Motor neuron (in vitro differentiated cells): ENCODE measurements around the gene OR2T27. TPM values are rescaled to one million over a fixed set of nuclear protein-coding genes. Genes with fewer than 3 reads are reported as not detected.
"Not testable (repeated sequence)": the region's sequence is repeated elsewhere in the genome, so short reads cannot be mapped to it uniquely, and the experiment has no call there.

Experiments
- ATAC-seq, 8 experiments: fragments of 200-7000 bp; cut with Tn5 transposase; replicated peaks in 6 of 8; 2 replicates each; pipeline ENCODE4 v1.8.0; 2021; ENCODE audit warnings: mild to moderate bottlenecking in 8 of 8, moderate library complexity in 8 of 8
- H3K27ac ChIP-seq, 2 donors: fragments of 250-450 bp; sonication (Bioruptor Pico); 2 replicates each; pipeline ENCODE4 v1.9.0; 2021; ENCODE audit warnings: antibody characterized with exemption in 2 of 2, mild to moderate bottlenecking in 2 of 2, moderate library complexity in 1 of 2
- H3K4me1 ChIP-seq, 2 donors: fragments of 250-450 bp; sonication (Bioruptor Pico); replicated peaks in 1 of 2; 2 replicates each; pipeline ENCODE4 v1.6.1; 2021; ENCODE audit warnings: antibody characterized with exemption in 2 of 2, mild to moderate bottlenecking in 2 of 2, moderate library complexity in 1 of 2
- H3K4me3 ChIP-seq, 5 donors: fragments of 250-450 bp; sonication (Bioruptor Pico); 2 replicates each; pipeline ENCODE4 v1.9.0; 2021; ENCODE audit warnings: antibody characterized with exemption in 5 of 5, mild to moderate bottlenecking in 5 of 5, moderate library complexity in 4 of 5
- WGBS, 10 experiments: fragments of 450-650 bp; shearing (Covaris generic); methylation state at CpG; one replicate each; pipeline ENCODE4 v1.0.0; 2022; 5-methylcytosine and 5-hydroxymethylcytosine counted together
- in situ Hi-C, 9 experiments: fragments of 400-800 bp; cut with MboI; loops; one replicate each; pipeline ENCODE4 v1.15.0; 2021; ENCODE audit warnings: low sequenced_read_pairs in 9 of 9, low pct_unique_long_range_greater_than_20kb in 2 of 9; ENCODE audit not compliant: unreplicated experiment in 9 of 9
- total RNA-seq, 8 experiments: library from RNA; unstranded; fragments of 300-600 nt; gene quantifications; 2 replicates each; pipeline versions ENCODE4 v1.2.3 to v1.2.4, GENCODE V29; 2022

The OR2T27 gene, protein sequence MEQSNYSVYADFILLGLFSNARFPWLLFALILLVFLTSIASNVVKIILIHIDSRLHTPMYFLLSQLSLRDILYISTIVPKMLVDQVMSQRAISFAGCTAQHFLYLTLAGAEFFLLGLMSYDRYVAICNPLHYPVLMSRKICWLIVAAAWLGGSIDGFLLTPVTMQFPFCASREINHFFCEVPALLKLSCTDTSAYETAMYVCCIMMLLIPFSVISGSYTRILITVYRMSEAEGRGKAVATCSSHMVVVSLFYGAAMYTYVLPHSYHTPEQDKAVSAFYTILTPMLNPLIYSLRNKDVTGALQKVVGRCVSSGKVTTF
- under 1 TPM in 2 of 8 experiments, not detected in 6; 0.29 to 0.66 TPM for total RNA-seq

DNA sequence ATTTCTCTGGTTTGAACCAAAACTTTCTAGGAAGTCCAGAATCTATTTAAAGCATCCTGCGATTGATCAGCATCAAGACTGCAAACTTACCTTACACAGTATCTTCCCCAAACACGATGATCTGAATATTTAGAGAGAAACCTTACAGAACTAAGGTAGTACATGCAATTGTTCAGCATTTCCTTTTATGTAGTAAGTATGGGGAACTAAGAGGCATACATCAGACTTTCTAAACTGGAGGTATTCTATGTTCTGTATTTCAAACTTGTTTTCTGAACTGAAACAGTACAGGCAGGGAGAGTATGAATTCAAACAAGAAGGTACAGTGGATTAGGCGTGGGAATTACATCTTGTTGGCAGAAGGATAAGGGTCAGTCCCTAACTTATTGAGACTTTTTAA, at the start of gene OR2T27:
Gene OR2T27, minus strand, starts transcription at position 175 of the 400 bp plus-strand sequence. CDS start 4,644 bp downstream, outside the sequence.
- in situ Hi-C loops, H3K4me1 ChIP-seq, H3K27ac ChIP-seq, H3K4me3 ChIP-seq, ATAC-seq: not testable (repeated sequence)
- no CpG with 5 or more reads among the region's 3 CpGs for WGBS, 10 experiments

DNA sequence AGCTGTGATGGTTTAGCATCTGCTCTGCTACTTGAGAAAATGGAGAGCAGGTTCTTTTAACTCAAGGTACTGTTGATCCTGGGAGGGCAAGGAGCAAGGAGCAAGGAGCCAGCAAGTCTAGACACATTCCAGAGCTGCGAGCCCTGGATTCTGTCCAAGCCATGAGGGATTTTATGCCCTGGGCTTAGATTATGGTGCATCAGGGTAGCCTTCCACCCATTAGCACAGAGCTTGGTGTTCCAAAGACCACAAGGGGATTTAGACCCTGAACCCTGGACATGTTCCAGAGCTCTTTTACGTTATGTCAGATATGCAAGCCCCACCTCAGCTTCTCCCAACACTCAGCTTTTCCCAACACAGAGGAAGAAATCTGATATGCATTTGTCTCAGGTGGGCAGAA, 49.3 kb upstream of the OR2T27 start:
- 0 to 63% (median 19%) methylated on average over 1 to 2 of the region's 2 CpGs; no CpG with 5 or more reads in 4 of the 10 experiments for WGBS, 10 experiments
- Histone ChIP-seq H3K4me3 (no peak overlapping the region), H3K27ac (no peak overlapping the region), H3K4me1 (no peaks in the 10 kb centered on the region)
- peak in 1 of 8 experiments; percentile 20 for ATAC-seq
- in situ Hi-C loops, result no loop called here

DNA sequence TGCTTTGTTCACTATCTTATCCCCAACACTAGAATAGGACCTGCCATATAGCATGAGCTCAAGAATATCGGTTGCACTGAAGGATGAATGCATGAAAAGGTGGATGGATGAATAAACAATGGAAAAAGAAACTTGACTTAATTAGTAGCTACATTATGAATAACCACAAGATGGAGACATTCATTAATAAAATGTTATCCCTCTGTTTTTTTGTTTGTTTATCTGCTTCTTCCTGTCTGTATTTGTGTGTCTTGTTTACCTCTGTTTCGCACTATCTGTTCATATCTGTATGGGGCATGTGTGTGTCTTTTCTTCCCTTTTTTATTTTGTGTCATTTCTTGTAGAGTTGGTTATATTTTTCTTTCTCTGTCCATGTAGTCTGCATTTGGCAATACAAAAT, 48.3 kb upstream of the OR2T27 start:
- no peak overlapping the region for H3K27ac ChIP-seq
- ATAC-seq, result no peak
- H3K4me3 ChIP-seq, result no peak overlapping the region
- in situ Hi-C loops, result no loop called here
- H3K4me1 ChIP-seq, result no peaks in the 10 kb centered on the region
- WGBS, 10 experiments, result 0 to 88% (median 55%) methylated on average over 1 to 2 of the region's 2 CpGs; no CpG with 5 or more reads in 1 of the 10 experiments

DNA sequence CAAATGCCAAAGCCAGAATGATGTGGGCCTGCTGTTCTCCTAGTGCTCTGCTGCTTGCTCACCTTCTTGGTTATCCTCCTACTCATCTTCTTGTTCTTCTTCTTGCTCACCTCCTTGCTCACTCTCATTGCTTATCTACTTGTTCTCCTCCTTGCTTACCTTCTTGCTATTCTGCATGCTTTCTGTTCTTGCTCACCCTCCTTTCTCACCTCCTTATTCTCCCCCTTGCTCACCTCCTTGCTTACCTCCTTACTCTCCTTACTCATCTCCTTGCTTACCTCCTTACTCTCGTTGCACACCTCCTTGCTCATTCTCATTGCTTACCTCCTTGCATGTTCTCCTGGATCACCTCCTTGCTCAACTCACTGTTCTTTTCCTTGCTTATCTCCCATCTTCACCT, 47.4 kb upstream of the OR2T27 start, which contains the start of gene OR14I1:
Gene OR14I1, minus strand, starts transcription at position 53 of the 400 bp plus-strand sequence.
- Histone ChIP-seq H3K4me1 (no peaks in the 10 kb centered on the region), H3K4me3 (no peak within 1 kb of the TSS), H3K27ac (no peak within 1 kb of the TSS)
- in situ Hi-C loops, result no loop called here
- ATAC-seq, result no peak
- 0 to 38% (median 20%) methylated on average over 1 of the region's 1 CpG for WGBS, 10 experiments

DNA sequence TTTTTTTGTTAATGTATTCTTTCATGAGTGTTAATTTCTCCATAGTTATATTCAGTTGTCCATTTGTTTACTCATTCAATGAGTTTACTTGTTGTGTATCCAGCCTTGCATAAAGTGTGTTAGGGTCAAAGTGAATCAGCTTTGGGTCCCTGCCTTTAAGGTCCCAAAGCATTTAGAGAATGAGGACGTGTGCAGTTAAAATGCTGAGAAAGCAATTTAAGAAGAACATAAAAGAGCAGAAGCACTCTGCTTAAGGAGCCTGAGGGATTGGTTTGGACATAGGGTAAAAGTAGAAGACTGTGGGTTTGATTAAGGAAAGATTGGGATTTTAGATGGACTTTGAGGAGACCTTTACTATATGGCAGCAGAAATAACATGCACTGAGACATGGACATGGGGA, 43.8 kb upstream of the OR2T27 start:
- no peak for ATAC-seq
- H3K27ac ChIP-seq, result no peak overlapping the region
- no peak overlapping the region for H3K4me3 ChIP-seq
- H3K4me1 ChIP-seq, result no peaks in the 10 kb centered on the region
- in situ Hi-C loops, result no loop called here
- WGBS, 10 experiments, result 0 to 80% (median 23%) methylated on average over 1 of the region's 1 CpG; no CpG with 5 or more reads in 4 of the 10 experiments

DNA sequence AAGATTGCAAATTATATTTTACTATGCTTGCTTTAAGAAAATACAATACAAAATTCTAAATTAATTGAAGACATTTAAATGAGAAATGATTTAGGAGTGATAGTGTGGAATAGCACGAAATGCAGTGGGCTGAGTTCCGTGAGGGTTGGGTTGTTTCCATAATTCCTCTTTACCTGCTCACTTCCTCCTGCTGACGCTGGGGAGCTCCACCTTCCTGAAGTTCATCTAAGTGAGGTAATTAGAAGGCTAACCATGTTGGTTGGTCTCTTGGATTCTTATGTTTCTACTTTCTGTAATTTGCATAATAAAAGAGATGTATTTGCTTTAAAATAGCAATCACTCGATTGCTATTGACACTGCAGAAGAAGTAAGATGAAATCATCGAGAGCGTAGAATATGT, 42.6 kb upstream of the OR2T27 start:
- no peak overlapping the region for H3K27ac ChIP-seq
- H3K4me3 ChIP-seq, result no peak overlapping the region
- ATAC-seq, result no peak
- WGBS, 10 experiments, result 8 to 100% (median 43%) methylated on average over 1 to 6 of the region's 6 CpGs
- in situ Hi-C loops, result no loop called here
- no peaks in the 10 kb centered on the region for H3K4me1 ChIP-seq

DNA sequence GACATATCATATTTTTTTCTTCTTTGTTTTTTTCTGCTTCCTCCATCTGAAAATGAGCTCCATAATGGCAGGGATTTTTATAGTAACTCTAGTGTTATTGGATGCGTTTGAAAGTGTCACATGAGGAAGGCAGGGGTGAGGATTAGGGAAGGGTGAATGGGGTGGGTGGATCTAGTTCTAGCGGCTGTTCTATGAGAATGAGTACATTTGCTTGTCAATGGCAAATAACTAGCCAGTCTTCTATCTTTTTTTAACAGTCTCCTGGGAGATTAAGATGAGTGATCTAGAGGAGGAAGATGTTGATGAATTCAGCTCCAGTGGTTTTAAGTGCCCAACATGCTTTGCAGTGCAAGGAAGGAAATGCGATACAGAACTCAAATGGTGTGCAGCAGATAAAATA, 41.4 kb upstream of the OR2T27 start:
- no peak overlapping the region for H3K4me3 ChIP-seq
- no peak overlapping the region for H3K27ac ChIP-seq
- in situ Hi-C loops, result no loop called here
- 31 to 80% (median 48%) methylated on average over 1 to 3 of the region's 3 CpGs; no CpG with 5 or more reads in 1 of the 10 experiments for WGBS, 10 experiments
- H3K4me1 ChIP-seq, result no peaks in the 10 kb centered on the region
- ATAC-seq, result no peak

DNA sequence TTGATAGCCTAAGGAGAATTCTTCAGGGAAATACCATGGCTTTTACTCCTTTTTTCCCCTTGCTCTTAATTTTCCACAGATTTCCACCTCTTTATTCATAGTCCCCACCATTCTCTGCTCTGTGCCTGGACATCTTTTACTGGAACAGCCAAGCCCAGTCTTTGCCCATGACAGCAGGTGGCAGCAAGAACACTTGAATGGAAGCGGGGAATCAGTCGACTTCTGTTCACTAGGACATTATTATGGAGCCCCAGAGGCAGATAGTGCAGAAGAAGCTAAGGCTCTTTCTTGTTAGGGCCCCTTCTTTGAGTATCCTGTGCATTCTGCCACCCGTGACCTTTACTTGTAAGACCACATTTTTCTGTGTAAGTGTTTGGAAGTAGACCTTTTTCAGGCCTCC, 40.9 kb upstream of the OR2T27 start:
- peak in 3 of 8 experiments; percentile 28 to 80 (median 61) for ATAC-seq

DNA sequence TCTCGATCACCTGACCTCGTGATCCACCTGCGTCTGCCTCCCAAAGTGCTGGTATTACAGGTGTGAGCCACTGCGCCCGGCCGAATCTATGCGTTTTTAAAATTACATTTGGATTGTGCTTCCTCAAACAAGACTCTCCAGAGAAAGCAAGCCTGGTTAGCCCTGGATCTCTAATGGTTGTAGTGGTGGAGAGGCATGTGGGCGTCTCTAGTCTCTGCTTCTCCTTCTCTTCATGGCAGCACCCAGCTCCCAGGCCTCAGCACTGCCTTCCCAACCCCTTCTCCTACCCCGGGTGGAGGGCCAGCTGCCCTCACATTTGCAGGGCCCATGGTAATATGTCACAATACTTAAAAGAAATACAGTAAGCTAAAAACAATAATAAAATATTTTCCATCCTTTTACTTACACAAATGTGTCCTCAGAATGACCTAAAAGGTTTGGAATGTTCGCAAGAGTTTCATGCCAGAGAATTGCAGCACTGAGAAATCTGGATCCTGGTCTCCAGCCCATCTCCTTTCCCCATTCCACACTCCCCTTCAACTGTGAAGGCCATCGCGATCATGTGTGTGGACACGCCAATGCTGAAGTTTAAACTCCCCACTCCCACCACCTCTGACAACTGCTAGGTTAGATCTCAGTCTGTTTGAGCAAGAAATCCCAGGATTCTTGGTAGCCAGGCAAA, 40.3 kb upstream of the OR2T27 start:
- Histone ChIP-seq H3K4me1 (no peaks in the 10 kb centered on the region), H3K4me3 (no peak overlapping the region), H3K27ac (no peak overlapping the region)
- peak in 1 of 8 experiments; percentile 50 for ATAC-seq
- in situ Hi-C loops, result no loop called here
- WGBS, 10 experiments, result 29 to 89% (median 67%) methylated on average over 1 to 10 of the region's 13 CpGs; no CpG with 5 or more reads in 1 of the 10 experiments

More for the DNA sequence above, 40.9 kb upstream of the OR2T27 start:
- WGBS, 10 experiments, result 15 to 67% (median 36%) methylated on average over 1 to 3 of the region's 3 CpGs
- in situ Hi-C loops, result no loop called here
- H3K4me3 ChIP-seq, result no peak overlapping the region
- H3K27ac ChIP-seq, result no peak overlapping the region
- no peaks in the 10 kb centered on the region for H3K4me1 ChIP-seq

DNA sequence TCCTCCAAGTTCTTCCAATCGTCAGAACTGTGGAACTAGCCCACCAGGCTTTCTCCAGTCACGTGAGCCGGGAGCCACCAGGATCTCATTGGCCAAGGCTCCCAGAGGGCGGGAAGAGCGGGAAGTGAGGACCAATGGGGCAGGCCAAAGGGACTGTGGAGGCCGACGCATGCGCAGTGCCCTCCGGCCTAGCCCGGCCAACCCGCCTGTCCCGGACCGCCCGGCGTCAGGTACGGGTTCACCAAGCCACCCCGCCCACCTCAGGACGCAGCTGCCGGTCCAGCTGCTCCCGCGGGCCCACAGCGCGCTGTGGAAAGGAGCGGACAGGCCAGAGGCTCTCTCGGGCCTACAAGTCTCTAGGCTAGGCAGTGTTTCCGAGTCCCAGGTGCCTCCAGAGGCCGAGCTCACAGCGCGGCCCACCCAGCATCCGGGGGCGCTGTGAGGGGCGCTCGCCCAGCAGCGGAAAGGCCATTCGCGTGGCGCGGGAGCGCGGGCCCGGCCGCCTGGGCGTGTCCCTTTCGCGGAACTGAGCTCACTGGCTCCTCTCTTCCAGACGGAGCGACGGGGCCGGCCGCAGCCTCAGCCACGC, 36.3 kb upstream of the OR2T27 start:
- H3K4me1 ChIP-seq, result no peaks in the 10 kb centered on the region
- no peak for ATAC-seq
- H3K4me3 ChIP-seq, result no peak overlapping the region
- no peak overlapping the region for H3K27ac ChIP-seq
- WGBS, 10 experiments, result 60 to 92% (median 81%) methylated on average over 1 to 38 of the region's 51 CpGs; no CpG with 5 or more reads in 4 of the 10 experiments
- in situ Hi-C loops, result no loop called here

DNA sequence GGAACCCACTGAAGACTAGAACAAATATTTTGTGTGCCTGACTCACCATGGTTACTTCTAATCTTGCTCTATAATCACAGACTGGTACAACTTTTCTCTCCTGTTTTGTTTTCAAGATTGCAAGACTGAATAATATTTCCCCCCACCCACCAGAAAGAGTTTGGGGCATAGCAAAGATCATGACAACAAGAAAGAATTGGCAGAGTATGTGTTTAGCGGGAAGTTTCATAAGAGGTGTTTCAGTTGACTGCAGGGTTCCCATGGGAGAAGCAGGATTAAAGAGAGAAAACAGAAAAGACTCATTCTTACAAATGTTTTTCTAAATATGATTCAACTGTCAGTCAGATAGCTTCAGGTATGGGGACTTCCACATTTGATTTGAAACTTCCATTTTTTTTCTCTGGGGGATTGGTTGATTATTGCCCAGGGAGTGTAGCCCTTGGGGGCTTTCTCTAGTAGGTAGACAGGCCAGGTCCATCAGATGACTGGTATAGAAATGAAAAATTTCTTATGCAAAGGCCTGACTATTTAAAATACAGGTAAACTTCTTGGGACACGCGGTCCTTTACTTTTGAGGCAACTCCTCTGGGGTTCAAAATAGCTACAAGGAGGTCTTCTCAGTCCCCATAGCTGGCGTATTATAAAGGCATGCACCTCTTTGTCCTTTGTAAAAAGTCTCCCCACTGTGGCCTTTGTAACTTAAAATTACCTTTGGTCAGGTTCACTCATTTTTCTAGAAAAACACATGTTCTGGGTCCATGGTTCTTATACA, 33.4 kb upstream of the OR2T27 start:
- 25 to 100% (median 59%) methylated on average over 1 to 4 of the region's 4 CpGs for whole genome bisulfite sequencing, 10 experiments
- in situ Hi-C loops, result no loop called here
- H3K4me1 ChIP-seq, result no peaks in the 10 kb centered on the region
- peak in 1 of 8 experiments; percentile 23 for ATAC-seq
- H3K4me3 ChIP-seq, result no peak overlapping the region
- H3K27ac ChIP-seq, result no peak overlapping the region

DNA sequence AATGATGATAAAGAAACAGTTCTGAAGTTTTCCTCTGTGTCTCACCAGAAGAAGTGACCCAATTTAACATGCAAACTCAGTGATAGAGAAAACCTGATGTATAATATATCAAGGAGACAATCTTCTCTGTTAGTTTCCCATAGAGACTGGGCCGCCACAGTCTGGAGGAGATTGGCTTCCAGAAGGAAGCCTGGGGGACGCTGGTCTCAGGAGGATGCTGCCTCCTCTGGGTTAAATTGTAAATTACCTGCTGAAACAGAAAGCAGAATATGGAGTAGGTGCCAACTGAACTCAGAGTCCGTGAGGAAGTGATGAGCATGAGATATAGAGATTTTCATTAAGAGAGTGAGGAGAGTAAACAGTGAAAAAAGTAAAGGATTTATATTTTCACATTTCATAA, 31.5 kb upstream of the OR2T27 start:
- in situ Hi-C loops, result no loop called here
- no peak overlapping the region for H3K4me3 ChIP-seq
- no peaks in the 10 kb centered on the region for H3K4me1 ChIP-seq
- WGBS, 10 experiments, result 10 to 75% (median 42%) methylated on average over 1 to 3 of the region's 3 CpGs; no CpG with 5 or more reads in 1 of the 10 experiments
- H3K27ac ChIP-seq, result no peak overlapping the region
- ATAC-seq, result peak in 3 of 8 experiments; percentile 46 to 83 (median 60)
